Omental fat pad (tissue), 4 donors: Measurements from ENCODE around the gene THEM5. TPM values are rescaled to one million over a fixed set of nuclear protein-coding genes. Genes with fewer than 3 reads are reported as not detected.

Experiments used
- ATAC-seq: fragments of 150-250 bp; one replicate; pipeline ENCODE4 v1.9.1; 2016; ENCODE audit warnings: mild to moderate bottlenecking, moderate library complexity; ENCODE audit not compliant: low FRiP score
- DNase-seq: peaks from one replicate; pipeline ENCODE4 v3.0.0-alpha.2; 2019; ENCODE audit warnings: low spot score
- CTCF ChIP-seq, 3 donors: fragments of 450-650 bp; IDR thresholded peaks; one replicate each; pipeline ENCODE4 v1.5.1; 2016 to 2017; ENCODE audit warnings: antibody characterized with exemption in 3 of 3, mild to moderate bottlenecking in 3 of 3, moderate library complexity in 2 of 3
- total RNA-seq, 4 donors: library from RNA; depleted of rRNA; stranded (reverse); fragments of >200 nt; gene quantifications; one replicate each; pipeline ENCODE4 v1.1.0, GENCODE V29; 2016

THEM5 gene
- total RNA-seq, 4 donors from 2014 or later: not detected

GRCh38 chr1:151864411-151864810, 10.9 kb upstream of the THEM5 start:
- peak; percentile 33 for ATAC-seq
- TF ChIP-seq CTCF (IDR thresholded peaks at IDR 0.05): no peak
- no peak for DNase-seq

DNA sequence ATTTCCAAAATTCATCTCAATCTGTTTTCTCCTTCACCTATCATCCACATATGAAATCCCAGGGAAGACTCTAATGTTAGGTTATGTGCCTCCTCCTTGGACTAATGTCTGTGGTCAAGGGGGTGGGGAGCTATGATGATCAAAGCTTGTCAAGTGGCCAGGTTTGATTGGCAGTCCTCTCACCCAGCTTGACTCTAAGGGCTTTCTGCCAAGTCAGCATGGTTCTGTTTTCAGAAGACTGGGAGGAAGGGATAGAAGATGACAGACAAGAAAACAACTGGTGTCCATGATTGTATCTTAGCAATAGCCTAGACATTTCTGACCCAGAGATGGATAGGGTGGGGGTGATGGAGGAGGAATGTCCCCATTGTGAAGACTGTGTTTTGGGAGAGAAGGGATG, 9.1 kb upstream of the THEM5 start:
- DNase-seq: no peak
- ATAC-seq: no peak
- no peak for TF ChIP-seq CTCF (IDR thresholded peaks at IDR 0.05)

GRCh38 chr1:151860504-151861187, 7.1 kb upstream of the THEM5 start:
- DNase-seq (no peak), ATAC-seq (no peak)
- no peak for TF ChIP-seq CTCF (IDR thresholded peaks at IDR 0.05)

DNA sequence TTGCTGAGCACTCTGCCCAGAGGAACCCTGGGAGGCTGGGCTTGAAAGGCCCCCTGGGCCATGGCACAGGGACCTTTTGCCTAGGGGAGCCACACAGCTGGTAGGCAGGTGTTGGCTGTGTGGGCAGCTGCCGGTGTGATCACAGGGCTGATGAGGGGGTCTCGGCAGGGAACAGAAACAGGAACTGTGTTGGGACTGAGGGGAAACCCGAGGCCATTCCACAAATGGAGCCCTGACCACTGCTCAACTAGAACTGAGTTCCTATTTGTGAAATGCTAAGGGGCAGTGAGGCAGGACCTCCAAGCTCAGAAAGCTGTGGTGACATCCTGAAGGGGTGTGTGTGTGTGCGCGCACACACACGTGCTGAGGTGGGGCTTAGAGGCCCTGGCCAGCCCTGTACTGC, 6.4 kb upstream of the THEM5 start:
- DNase-seq (no peak), ATAC-seq (no peak)
- no peak for TF ChIP-seq CTCF (IDR thresholded peaks at IDR 0.05)

- DNase-seq: no peak
- no peak for ATAC-seq
- TF ChIP-seq CTCF (IDR thresholded peaks at IDR 0.05): no peak
Observed at GRCh38 chr1:151858886-151859665, 5.6 kb upstream of the THEM5 start.

DNA sequence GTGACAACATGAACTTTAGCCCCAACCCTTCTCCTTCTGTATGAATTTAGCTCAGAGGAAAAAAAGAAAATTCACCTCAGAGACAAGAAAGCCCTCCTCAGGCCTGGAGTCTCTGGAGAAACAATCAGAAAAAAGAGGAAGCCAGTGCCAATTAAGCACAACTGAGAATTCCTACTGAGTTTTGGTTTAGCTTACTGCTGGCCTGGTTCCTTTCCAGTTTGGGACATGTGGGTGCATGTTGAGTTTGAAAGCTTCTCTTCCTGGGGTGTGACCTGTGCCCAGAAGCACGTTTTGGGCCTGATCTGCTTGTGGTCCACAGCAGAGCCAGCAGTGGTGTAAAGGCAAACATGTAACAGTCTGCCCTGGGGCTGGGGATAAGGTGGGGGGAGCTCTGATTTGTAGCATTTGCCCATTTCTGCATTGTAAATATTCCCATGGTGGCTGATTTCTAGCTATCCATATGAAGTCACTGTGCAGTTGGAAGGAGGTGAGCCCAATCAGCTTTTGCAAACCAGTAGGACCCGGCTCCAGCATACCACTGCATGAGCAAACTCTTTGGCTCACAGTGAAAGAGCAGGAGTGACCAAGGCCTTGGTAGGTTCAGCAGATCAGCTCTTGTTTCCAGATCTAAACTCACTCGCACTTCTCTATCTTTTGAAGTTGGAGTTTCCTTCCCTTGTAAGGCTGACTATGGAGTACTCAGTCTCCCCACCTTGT, 4.7 kb upstream of the THEM5 start:
- DNase-seq (no peak), ATAC-seq (no peak)
- TF ChIP-seq CTCF (IDR thresholded peaks at IDR 0.05): no peak
